ENCODE results near the gene ELOB.
"Not testable (repeated sequence)": the region's sequence is repeated elsewhere in the genome, so short reads cannot be mapped to it uniquely, and the experiment has no call there.

The ELOB gene

DNA sequence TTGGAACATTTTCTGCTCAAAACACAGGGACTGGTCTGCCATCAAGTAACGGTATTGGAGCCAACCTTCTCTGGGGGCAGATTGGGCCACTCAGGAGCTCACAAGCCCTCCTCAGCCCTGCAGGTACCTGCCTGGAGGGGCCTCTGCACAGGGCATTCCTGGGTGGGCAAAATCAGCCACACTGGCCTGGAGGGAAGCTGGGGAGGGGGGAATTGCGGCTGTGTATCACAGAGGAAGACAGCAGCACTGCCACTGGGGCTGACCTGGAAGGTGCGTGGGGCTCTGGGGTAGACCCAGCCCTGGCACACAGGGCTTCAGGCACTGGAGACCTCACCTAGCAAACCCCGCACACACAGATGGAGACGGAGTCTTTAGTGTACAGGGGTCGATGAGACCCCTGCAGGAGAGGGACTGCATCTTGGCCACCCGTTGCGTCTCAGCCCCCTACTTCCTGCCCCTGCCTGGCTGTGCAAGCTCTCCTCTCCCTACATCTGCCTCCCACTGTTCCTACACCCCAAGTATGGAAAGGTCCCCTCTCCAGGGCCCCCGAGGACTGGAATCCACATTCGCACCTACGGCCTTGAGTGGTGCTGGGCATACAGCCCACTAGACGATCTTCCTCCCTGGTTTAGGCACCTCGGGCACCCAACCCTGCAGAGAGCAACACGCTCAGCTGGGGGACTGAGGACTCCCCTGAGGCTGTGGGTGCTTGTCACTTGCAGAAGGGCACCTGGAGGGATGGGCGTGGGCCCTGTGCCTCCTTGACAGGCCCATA lies 31.8 kb downstream of the ELOB start:
- FAIRE-seq: no peak

DNA sequence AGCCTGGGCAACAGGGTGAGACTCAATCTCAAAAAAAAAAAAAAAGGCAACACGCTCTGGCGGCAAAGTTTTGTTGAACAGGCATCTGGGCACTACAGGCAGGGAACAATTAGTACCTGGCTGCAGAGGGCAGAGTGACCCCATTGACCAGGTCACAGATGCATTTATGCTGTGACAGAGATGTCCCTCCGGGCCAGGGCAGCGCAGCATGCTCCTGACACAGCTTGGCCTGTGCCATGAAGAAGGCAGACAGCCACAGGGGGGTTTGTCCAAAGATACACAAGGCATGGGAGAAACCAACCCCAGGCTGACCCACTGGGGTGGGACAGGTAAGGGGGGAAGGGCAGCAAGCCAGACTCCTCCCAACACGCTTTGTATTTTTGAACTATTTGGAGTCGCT lies 32.4 kb downstream of the ELOB start:
- no peak for FAIRE-seq

DNA sequence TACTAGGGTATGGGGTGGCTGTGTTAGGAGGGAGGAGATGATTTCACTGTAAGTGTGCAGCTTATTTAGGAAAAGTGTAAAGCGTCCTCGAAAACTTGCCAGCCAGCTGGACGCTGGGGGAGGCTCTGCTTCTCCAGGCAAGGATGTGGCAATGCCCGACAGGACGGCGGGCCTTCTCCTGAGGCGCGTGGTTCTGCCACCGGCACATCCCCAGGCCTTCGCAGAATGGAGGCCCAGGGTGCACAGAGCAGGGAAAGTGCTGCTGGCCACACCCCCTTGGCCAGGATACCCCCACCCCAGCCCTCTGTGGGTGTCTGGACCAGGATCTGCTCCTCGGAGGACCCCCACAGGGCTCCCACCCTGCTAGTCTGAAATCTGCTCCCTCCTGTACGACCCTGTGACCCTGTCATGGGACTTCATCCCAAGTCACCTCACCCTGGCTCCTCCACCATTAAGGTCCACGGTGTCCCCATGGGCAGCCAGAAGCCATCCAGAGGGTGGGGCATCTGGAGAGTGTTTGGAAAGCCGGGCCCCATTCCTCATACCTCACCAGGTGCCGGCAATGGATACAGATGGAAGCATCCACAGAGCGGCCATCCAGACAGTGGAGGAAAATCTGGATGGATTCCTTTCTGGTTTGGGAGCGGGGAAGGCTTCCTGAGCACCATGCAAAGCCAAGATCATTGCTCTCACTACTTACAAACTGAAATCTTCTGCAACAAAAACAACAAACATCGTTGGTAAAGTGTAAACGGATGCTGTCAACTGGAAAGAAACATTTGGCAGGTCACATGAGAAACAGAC lies 33.9 kb downstream of the ELOB start:
- FAIRE-seq: no peak

DNA sequence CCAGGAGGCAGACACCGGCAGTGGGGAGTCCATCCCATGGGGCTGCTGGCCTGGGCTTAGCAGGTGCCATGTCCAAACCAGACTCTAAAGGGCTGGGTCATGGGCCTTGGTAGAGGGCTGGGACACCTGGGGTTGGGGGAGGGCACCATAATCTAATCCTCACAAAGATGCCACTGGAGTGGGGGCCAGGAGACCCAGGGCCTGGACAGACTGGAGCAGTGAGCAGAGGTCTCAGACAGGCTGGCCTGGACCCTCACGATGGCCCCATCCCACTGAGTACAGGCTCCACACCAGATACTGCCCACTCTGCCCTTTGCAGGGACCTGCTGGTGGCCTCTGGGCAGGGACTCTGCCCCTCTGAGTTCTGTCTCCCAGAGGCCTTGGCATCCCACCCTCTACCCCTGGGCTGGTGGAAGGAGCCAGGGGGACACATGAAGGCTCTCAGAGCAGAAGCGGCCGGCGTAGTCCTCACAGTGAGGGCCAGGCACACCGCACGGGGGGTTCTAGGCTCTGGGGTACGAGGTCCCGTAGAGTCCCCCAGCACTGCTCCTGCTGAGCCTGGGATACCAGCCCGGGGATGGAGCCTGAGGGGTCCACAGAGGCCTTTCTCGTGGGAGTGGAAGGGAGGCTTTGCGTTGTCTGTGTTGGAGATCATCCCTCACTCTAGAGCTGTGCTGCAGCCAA lies 34.6 kb downstream of the ELOB start:
- FAIRE-seq: no peak

DNA sequence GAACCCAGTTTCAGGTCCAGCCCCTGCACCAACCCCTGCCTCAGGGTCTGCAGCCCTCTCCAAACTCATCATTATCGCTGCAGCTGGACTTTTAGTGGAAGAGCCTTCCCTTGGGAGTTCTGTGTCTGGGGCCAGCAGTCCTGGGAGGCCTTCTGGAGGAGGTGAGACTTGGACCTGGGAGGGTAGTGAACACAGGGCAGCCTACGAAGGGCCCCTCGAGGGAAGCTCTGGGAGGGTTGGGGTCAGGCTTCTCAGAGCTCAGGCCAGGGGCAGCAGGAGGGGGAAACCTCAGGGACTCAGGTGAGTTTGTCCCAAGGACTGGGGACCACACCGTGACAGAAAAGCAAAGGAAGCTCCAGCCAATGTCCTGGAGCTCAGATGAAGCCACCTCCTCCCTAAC lies 35.9 kb downstream of the ELOB start:
- no peak for FAIRE-seq

DNA sequence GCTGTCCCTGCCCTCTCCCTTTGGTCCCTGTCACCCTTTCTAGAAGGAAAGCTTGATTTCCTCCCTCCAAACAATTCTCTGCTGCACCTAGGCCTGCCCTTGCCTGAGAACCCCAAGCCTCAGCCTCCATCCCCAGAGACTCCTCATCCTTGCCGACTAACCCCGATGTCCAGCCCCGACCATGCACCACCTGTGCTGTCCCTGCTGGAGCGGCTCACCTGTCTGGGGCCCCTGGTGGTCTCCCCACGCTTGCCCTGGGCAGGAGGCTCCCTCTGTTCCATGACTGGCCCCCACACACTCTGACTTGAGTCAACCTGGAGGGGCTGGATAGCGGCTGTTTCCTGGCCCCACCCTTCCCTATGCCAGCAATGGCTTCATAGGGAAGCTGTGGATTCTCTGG lies 36.6 kb downstream of the ELOB start:
- no peak for FAIRE-seq

DNA sequence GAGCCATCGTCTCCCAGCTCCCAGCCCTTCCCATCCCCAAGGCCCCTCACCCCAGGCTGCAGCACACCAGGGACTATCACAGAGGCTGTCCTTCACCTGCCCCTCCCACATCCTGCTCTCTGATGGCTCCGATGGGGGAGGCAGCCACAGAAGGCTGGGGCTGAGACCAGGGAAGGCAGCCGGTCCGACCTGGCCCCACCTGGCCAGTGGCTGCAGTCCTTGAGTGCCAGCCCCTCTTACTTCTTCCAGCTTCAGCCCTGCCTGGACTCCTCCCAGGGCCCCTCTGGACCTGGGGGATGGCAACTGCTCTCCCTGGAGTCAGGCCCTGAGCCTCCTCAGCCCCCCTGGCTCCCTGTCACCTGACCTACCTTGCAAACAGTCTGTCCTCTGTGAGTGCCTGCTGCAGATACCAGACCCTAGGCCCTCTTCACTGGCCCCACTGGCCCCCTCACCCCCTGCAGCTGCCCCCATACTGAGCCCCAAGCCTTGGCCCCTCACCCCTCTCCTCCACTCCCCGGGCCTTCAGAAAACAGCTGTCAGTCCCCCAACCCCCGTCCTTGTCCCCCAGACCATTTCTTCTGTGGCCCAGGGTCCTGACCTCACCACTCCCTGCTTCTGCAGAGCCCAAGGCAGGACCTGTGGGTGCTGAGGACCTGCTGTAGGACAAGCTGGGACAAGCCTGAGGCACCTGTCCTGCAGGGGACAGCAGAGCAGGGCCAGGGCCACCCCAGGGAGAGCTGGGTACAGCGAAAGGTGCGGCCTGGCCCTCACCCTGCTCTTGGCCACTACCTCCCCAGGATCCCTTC lies 37.3 kb downstream of the ELOB start:
- no peak for FAIRE-seq

DNA sequence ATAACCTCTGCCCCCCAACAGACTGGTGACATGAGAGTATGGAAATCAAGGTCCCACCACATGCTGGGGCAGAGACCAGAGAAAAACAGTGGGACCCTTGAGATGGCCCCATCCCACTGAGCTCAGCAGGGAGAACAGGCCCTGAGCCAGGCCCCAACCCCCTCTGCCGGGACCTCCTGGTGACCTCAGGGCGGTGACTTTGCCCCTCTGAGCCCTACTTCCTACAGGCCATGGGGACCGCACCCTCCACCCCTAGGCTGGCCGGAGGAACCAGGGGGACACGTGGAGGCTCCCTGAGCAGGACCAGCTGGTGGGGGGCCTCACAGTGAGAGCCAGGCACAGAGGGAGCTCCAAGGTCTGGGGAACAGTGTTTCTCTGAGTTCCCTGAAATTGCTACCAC lies 38.5 kb downstream of the ELOB start:
- FAIRE-seq: no peak

DNA sequence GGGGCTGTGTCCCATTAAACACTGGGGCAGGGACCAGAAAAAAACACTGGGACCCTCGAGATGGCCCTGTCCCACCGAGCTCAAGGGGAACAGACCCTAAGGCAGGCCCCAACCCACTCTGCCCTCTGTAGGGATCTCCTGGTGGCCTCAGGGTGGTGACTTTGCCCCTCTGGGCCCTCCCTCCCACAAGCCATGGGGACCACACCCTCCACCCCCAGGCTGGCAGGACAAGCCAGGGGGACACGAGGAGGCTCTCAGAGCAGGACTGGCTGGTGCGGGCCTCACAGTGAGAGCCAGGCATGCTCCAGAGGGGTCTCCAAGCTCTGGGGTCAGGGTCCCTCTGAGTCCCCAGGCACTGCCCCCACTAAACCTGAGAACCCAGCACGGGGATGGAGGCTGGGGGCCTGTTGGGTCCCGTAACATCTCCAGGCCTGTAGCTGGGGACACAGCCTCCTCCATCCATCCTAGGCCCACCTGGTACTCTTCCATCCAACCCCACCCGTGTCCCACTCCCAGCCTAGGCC lies 39.1 kb downstream of the ELOB start:
- no peak for FAIRE-seq

DNA sequence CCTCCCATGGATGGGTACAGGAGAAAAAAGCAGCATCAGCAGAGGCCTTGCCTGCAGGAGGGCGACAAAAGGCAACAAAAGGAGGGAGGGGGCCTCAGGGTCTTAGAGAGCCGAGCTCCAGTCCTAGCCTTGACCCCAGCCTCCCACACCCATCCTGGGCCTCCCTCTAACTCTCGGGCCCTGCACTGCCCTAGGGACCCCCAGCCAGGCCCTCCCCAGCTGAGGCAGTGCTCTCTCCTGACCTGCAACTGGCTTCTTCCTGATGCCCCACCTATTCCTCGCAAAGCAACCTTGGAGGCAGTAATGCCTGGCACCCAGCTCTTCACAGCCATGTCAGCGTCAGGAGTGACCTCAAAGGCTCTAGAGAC lies 39.9 kb downstream of the ELOB start:
- no peak for FAIRE-seq

DNA sequence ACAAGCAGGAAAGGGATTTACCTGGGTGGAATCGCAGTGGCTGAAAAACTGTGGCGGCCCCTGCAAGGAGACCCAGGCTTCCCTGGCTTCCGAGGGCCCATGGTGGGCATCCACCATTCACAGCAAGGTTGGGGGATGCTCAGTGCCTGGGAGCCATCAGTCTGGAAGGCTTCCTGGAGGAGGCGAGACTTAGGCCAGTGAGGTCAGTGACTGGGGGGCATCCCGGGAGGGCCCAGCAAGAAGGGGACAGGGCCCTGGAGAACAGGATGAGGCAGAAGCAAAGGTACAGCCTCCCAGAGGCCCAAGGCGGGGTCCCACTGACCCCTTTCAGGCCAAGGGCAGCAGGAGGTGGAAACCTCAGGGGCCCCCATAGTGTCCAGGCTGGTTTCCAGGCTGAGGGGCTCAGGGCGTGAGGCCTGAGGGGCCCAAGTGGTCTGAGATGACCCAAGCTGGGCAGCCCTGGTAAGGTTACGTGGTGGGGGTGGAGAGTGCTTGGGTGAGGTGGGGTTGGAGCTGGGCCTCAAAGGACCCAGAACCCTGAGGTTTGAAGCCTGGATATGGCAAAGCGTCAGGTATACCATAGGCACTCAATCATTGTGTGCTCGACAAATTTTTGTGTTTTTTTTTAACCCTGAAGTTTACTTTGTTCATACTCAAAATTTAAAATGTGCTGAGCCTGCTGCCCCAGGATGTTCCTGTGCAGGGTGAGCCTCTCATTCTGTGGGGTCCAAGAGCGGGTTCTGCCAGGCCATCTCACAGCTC lies 40.4 kb downstream of the ELOB start:
- FAIRE-seq: no peak

DNA sequence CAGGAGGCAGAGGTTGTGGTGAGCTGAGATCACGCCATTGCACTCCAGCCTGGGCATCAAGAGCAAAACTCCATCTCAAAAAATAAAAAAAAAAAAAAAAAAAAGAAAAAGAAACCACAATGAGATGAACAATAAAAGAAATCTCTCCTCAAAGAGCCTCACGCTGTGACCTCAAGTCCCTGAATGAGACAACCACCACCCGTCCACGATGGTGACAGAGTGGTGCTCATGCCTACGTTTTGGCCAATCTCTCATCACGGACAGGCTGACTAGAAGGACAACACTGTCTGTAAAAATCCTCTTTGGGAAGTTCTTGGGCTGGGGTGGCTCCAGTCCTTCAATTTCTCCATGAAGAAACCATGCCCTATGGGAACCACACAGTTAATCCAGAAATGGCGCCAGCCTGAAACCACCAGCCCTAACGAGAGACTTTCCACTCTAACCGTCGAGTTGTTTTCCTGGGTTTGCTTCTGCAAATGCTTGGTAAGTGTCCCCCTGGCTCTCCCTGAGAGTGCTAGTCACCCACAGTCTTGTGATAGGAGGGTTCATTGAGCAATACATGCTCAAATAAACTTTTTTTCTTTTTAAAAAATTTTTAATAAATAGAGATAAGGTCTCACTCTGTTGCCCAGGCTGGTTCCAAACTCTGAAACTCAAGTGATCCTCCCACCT lies 42.1 kb downstream of the ELOB start:
- no peak for FAIRE-seq

DNA sequence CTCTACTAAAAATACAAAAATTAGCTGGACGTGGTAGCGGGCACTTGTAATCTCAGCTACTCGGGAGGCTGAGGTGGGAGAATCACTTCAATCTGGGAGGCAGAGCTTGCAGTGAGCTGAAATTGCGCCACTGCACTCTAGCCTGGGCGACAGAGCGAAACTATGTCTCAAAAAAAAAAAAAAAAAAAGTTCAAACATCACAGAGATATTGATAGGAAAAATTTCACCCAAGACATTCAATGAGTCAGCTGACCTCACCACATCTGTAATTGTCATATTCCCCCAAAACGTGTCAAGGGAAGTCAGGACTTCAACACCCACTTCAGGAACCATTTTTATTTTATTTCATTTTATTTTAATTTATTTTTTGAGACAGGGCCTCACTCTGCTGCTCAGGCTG lies 49.0 kb downstream of the ELOB start:
- no peak for FAIRE-seq

DNA sequence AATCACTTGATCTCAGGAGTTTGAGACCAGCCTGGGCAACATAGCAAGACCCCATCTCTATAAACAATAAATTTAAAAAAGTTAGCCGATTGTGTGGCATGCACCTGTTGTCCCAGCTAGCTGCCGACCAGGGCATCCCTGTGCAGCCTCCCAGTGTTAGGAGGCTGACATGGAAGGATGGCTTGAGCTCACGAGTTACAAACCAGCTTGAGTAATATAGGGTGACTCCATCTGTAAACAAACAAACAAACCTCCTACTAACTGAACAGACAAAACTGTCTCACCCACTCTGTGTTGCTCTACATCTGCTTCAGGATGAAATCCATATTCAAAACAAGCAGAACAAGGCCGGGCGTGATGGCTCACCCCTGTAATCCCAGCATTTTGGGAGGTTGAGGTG lies 50.2 kb downstream of the ELOB start:
- FAIRE-seq: no peak

DNA sequence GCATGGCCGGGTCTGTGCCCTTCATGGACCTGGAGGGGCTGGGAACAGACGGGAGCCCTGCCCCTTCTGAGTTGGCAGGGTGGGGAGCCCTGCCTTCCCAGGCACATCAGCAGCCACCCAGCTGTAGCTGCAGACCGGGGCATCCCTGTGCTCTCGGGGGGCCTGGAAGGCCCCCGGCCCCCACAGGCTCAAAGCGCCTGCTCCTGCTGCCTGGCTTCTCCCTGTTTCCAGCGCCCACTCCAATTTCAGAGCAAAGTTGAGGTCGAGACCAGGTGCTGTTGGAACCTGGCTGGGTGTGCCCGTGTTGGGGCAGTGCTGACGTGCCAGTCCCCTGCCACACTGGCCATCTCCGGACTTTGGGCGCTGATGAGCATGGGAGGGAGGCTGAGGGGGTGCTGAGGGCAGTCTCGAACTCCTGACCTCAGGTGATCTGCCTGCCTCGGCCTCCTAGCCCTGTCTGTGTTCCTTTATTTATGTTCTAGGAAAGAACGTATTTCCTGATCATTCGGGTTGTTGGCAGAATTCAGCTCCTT lies 52.2 kb downstream of the ELOB start:
- no peak for FAIRE-seq

DNA sequence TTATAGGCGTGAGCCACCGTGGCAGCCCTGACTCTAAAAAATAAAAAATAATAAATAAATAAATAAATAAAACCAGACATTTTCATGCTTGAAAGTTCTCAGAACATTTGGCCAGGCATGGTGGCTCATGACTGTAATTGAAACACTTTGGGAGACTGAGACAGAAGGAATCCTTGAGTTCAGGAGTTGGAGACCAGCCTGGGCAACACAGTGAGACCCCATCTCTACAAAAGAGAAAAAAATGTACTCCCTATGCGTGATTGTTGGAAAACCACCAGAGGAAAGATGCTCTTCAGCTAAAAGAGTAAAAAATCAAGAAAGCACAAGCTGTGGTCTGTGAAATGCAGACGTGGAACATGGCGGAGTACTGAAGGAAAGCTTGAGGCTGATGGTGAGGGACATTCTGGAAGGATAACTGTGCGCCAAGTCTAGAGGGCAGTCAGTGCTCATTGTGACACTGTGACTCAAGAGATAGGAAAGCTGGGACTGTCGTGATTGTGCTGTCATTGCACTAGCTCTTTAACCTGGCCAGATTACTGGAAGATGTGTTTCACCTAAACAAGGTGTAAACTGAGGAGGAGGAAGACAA lies 52.9 kb downstream of the ELOB start:
- no peak for FAIRE-seq

DNA sequence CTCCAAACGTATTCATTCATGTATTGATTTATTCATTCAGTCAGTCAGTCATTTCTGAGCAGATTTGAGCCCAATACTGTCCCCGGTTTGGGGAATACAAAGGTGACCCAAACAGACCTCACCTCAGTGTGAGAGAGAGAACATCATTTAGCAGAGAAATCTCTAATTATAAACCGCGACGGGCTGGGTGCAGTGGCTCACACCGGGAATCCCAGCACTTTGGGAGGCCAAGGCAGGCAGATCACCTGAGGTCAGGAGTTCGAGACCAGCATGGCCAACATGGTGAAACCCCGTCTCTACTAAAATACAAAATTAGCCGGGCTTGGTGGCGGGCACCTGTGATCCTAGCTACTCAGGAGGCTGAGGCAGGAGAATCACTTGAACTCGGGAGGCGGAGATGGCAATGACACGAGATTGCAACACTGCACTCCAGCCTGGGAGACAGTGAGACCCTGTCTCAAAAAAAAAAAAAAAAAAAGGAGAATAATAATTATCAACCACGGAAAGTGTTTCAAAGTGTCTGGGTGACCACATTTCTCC lies 55.4 kb downstream of the ELOB start:
- FAIRE-seq: not testable (repeated sequence)

Data from endometrium (tissue), 2 donors.